HG02840 (cell line): Measurements from ENCODE around the gene ACTN1.

Experiments
- ATAC-seq: cut with Tn5 transposase; IDR thresholded peaks from one replicate; pipeline ENCODE4 v1.9.1; 2021; ENCODE audit warnings: mild to moderate bottlenecking, moderate library complexity, moderate number of reproducible peaks; ENCODE audit not compliant: unreplicated experiment, low FRiP score

The ACTN1 gene

GRCh38 chr14:68970736-68971135, 8.4 kb downstream of the ACTN1 start:
- no peak for ATAC-seq

DNA sequence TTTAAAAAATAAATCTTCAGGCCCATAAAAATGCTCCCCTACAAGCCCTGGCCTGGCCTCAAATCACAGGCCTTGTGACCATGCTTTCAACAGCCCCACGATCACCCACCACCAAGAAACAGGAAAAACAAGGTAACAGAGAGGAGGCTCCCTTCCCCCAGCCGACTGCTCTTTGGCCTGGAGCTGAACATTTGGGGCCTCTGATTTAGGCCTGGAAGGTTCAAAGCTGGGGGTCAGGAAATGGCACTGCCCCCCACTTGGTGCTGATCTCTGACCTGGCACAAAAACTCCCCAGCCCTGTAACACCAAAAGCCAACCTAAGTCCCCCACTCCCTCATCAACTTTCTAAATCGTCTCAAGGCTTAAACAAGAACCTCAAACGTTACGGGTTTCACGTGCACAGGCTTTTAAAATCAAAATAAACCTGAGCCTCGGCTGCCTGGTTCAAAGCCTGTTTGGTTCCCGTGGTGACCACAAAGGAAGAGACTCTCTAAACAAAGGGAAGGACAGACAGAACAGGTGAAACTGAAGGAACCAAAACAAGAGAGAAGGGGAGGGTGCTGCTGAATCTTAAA, 9.0 kb downstream of the ACTN1 start:
- no peak for ATAC-seq

DNA sequence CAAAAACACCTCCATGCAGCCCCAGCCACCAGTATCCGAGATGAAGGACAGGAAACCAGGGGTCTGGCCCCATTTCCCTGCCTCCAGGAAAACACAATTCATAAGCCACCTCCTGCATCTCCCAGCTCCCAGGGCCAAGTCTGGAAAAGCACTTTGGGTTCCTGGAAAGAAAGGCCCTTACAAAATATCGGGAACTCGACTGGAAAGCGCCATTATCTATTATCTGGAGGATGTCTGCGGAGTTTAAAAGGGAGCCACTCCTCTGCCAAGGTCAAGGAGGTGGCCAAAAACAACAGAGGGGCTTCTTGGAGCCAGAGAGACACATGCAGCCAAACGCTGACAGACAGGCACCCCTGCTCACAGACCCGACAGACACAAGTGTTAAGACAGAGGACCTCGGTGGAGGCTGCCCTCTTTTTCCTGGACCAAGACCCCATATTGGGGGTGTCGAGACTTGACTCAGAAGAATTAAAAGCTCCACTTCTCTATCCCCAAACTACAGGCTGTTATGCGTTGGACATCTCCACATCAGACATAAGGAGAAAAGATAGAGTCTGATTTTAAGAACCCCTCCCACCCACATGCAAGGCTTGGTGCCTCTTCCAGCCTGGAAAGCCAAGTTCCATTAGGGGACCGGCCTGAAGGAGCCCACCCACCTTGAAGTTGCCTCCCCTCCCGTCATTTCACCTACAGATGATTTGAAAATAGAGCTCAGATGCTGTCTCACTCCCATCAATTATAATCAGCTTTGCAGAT, 9.6 kb downstream of the ACTN1 start:
- no peak for ATAC-seq

DNA sequence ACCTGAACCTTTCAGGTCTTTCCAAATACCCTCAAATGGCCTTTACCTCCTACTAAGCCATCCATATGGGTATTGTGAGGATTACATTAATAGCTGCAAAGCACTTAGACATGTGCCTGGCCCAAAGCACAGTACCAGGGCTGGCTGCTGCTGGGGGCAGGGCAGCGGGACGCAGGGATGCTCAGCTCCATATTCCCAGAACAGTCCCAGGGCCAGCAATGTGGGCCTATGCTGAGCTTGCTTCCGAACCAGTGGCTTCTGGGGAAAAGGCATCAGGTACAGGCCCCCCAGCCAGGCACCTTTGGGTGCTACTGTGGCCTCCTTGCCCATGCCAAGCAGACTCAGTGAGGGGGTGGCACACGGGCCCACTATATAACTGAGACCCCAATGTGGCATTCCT, 10.4 kb downstream of the ACTN1 start:
- ATAC-seq: no peak

- no peak for ATAC-seq
Measured at GRCh38 chr14:68968051-68968450, 11.1 kb downstream of the ACTN1 start.

DNA sequence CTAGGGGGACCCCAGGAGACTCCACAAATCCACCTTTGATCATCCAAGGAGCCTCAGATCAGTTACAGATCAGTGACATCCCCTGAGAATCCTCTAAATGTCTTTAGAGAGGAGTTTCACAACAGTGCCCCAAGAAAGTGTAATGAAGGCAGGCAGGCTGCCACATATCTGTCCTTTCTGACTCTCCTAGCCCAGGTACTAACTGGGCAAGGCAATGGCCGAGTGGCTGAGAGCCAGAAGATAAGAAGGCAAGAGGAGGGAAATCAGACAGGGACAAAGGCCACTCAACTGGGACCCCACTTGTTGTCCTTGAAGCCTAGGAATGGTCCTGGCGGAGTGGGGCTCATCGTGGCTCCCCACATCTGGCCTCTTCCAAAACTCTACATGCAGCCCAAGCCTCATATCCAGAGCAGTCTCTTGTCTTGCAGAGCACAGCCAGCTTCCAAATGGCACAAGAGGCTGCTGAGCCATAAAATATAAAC, 11.6 kb downstream of the ACTN1 start:
- ATAC-seq: no peak

- no peak for ATAC-seq
Measured at GRCh38 chr14:68966872-68967301, 12.2 kb downstream of the ACTN1 start.

- no peak for ATAC-seq
Measured at GRCh38 chr14:68965261-68965761, 13.8 kb downstream of the ACTN1 start.

DNA sequence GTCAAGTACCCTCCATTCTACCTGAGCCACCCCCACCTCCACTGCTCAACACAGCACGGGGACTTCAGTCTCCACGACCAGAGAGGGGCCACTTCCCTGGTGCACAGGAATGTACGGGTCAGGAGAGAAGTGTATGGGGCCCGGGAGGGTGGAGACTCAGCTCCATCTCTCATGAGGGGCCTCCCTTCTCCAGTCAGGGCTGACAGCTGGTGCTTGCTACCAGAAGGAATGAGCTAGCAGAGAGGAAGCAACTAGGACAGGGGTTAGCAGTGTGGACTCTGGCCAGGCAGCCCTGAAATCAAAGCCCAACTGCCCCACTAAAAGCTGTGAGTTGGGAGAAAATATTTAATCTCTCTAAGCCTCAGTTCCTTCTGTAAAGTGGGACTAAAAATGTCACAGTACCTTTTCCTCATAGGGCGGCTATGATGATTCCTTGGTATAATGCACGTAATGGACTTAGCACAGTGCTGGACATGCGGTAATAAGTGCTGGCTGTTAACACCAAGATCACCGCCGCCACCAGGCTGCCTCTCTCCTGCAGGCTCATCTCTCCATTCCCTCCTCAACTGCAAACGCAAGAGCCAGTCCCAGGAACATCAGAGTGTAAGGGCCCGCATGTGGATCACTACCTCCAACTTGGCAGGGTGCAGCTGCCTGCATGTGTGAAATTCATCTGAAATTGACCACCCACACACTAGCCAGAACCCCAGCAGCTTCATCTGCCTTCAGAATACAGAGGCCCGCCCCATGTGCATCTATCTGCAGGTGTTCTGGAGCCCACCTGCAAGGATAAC, 14.6 kb downstream of the ACTN1 start:
- ATAC-seq: no peak

DNA sequence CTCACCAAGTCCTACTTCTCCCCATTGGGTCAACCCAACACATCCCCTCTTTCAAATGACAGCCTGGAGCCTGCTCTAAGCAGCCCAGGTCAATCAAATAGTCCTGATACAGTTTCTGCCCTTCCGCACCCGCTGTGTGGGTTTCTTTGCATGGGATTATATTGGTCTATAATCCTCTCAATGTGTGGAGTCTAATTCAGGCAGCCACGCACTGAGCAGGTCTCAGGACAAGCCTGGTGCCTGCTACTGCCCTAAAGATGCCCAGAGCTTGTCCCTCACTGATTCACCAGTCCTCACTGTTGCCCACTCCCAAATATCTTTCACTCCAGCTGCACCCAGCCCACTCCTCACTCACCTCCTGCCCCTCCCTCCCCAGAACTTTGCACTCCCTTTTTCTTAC, 16.4 kb downstream of the ACTN1 start:
- ATAC-seq: no peak

GRCh38 chr14:68961781-68962584, 17.1 kb downstream of the ACTN1 start:
- ATAC-seq: no peak

DNA sequence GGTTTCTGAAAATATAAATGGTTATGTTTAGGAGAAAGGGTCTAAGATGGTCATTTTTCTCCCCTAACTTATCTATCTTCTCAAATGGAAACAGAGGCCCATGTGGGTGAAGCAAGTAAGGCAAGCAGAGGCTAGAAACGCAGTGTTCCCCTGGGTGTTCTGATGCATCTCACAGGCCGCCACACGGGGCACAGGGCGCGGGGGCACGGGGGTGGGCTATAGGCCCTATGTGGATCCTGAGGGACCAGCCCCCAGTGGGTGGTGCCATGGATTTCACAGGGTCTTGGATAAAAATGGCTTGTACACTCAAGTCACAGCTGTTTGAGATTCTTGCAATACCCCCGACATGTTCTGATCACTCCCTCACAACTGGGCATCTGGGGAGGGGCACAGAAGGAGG, 17.7 kb downstream of the ACTN1 start:
- no peak for ATAC-seq

- no peak for ATAC-seq
Measured at GRCh38 chr14:68960123-68960522, 19.0 kb downstream of the ACTN1 start.

GRCh38 chr14:68959035-68959434, 20.1 kb downstream of the ACTN1 start:
- no peak for ATAC-seq

DNA sequence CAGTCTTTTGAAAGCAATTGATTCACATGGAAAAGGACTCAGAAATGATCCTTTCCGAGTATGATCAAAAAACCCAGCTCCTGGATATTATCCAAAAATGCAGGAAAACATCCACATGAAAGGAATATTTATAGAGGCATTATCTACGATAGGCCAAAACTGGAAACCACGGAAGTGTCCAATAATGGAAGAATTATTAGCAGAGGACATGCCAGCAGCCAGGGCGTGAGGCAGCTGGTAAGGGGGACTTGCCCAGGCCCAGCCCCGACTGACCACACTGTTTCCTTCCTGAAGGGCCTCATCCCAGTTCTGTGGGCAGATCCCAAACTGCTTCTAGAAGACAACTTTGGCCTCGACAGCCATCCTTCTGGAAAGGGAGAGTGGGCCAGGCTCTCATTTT, 20.5 kb downstream of the ACTN1 start:
- ATAC-seq: no peak

DNA sequence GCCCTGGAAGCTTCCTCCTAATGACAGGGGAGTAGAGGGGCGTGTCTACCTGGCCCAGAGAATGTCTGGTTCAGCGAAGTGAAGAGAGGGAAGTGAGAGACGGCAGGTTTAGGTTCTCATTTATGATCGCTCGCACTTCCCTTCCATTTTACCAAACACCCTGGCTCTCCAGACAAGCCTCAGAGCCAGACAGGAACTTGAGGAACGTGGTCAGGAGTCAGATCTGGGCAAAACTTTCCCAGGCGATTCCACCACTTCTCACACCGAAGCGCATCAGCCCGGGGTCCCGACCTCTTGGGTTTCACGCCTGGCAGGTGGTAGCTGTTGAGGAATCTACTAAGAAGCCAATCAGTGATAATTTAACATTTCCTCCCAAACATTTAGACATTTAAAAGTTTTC, 21.3 kb downstream of the ACTN1 start:
- ATAC-seq: no peak

DNA sequence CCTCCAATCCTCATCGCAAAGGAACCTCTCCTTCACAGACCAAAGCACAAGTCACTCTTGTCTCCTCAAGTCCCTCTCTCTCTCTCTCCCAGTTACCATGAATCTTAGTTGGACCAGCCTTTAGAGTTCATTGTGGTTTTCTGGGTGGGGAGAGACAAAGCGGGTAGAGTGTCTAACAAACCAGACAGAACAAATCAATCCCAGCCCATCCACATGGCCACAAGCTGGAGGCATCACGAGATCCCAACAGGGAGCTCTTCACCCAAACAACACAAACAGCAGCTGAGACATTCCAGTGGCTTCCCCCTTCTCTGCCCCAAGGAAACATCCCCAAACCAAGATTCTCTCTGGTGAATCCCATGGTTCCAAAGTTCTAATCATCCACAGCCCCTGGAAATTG, 22.4 kb downstream of the ACTN1 start:
- no peak for ATAC-seq

GRCh38 chr14:68955851-68956179, 23.3 kb downstream of the ACTN1 start:
- ATAC-seq: no peak

DNA sequence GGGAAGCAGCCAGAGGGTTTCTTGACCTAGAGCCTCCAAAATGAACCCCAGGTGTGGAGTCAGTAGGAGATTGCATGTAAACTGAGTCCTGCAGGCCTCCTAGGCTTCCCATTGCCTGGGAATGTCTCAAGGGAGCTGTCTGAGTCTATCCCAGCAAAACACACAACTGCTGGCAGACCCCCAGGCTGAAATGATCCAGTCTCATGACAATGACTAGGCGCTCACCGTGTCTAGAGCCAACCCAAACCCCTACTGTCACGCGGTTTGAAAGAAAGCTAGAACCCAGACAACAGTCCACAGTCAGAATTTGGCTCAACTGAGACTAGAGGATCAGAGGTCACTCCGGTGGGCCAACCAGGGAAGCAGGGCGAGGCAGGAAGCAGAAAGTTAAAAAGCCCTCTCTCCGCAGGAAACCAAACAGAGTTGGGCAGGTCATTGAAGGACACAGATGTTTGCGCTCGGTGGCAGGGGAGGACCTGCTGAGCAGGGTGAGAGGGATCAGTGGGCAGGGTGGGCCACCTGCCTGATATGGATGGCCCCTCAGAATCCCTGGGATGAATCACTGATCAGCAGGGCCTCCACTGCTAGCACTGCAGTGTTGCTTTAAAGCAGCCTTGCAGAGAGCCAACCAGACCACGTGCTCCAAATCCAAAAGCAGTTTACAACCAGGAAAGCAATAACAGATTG, 23.8 kb downstream of the ACTN1 start:
- no peak for ATAC-seq

- ATAC-seq: no peak
Measured at GRCh38 chr14:68953196-68953555, 25.9 kb downstream of the ACTN1 start.
